ENCODE data around the gene CST4. TPM values are rescaled to one million over a fixed set of nuclear protein-coding genes. Genes with fewer than 3 reads are reported as not detected.
"Not testable (repeated sequence)": the region's sequence is repeated elsewhere in the genome, so short reads cannot be mapped to it uniquely, and the experiment has no call there.

The CST4 gene
- total RNA-seq, 1 experiment from 2014 or later, result not detected

- CTCF ChIA-PET, result no interaction called here
- Mint-ChIP-seq H3K4me1 (ENCODE audit: low read depth, unreplicated experiment) (no peaks in the 10 kb centered on the region), H3K9me3 (ENCODE audit: low read depth, unreplicated experiment) (no peaks in the 10 kb centered on the region), H3K27me3 (ENCODE audit: unreplicated experiment) (no peaks in the 10 kb centered on the region), H3K36me3 (ENCODE audit: insufficient read depth, unreplicated experiment) (peaks cover 8% of the 10 kb centered on the region), H3K27ac (ENCODE audit: unreplicated experiment) (no peak overlapping the region), H3K4me3 (ENCODE audit: low read depth, unreplicated experiment) (no peak overlapping the region)
- no peak for TF ChIP-seq CTCF (IDR thresholded peaks at IDR 0.05; ENCODE audit: unreplicated experiment)
- BruUV-seq (replicated peaks), result no TSS peak
- intact Hi-C loops (cut with micrococcal nuclease; ENCODE audit: unreplicated experiment), result no loop called here
- no peak for DNase-seq
Observed at GRCh38 chr20:23638309-23638708, 50.5 kb downstream of the CST4 start.

- CTCF ChIA-PET, result no interaction called here
- intact Hi-C loops (cut with micrococcal nuclease; ENCODE audit: unreplicated experiment), result no loop called here
- Mint-ChIP-seq H3K27ac (ENCODE audit: unreplicated experiment) (no peak within 1 kb of the TSS), H3K4me3 (ENCODE audit: low read depth, unreplicated experiment) (peak within 1 kb of the TSS; percentile 73), H3K27me3 (ENCODE audit: unreplicated experiment) (no peaks in the 10 kb centered on the region), H3K36me3 (ENCODE audit: insufficient read depth, unreplicated experiment) (peaks cover 8% of the 10 kb centered on the region), H3K4me1 (ENCODE audit: low read depth, unreplicated experiment) (no peaks in the 10 kb centered on the region), H3K9me3 (ENCODE audit: low read depth, unreplicated experiment) (no peaks in the 10 kb centered on the region)
- DNase-seq, result peak; percentile 68
- BruUV-seq (replicated peaks), result no TSS peak
- no peak for TF ChIP-seq CTCF (IDR thresholded peaks at IDR 0.05; ENCODE audit: unreplicated experiment)
Observed at GRCh38 chr20:23637282-23638221, 51.3 kb downstream of the CST4 start, which contains the start of gene CST3. Gene CST3 (minus strand): TSS chr20:23637955. CDS start chr20:23637862, 93 bp downstream.

- H3K9me3 Mint-ChIP-seq (ENCODE audit: low read depth, unreplicated experiment), result no peaks in the 10 kb centered on the region
- H3K36me3 Mint-ChIP-seq (ENCODE audit: insufficient read depth, unreplicated experiment), result peaks cover 8% of the 10 kb centered on the region
- DNase-seq, result no peak
- intact Hi-C loops (cut with micrococcal nuclease; ENCODE audit: unreplicated experiment), result no loop called here
- peak overlapping the region; percentile 73 for H3K4me3 Mint-ChIP-seq (ENCODE audit: low read depth, unreplicated experiment)
- BruUV-seq (replicated peaks), result no TSS peak
- TF ChIP-seq CTCF (IDR thresholded peaks at IDR 0.05; ENCODE audit: unreplicated experiment), result no peak
- CTCF ChIA-PET, result no interaction called here
- H3K4me1 Mint-ChIP-seq (ENCODE audit: low read depth, unreplicated experiment), result no peaks in the 10 kb centered on the region
- no peak overlapping the region for H3K27ac Mint-ChIP-seq (ENCODE audit: unreplicated experiment)
- H3K27me3 Mint-ChIP-seq (ENCODE audit: unreplicated experiment), result no peaks in the 10 kb centered on the region
Observed at GRCh38 chr20:23636908-23637281, 51.9 kb downstream of the CST4 start.

- no peak overlapping the region for H3K27ac Mint-ChIP-seq (ENCODE audit: unreplicated experiment)
- peaks cover 8% of the 10 kb centered on the region for H3K36me3 Mint-ChIP-seq (ENCODE audit: insufficient read depth, unreplicated experiment)
- H3K27me3 Mint-ChIP-seq (ENCODE audit: unreplicated experiment), result no peaks in the 10 kb centered on the region
- no peak for TF ChIP-seq CTCF (IDR thresholded peaks at IDR 0.05; ENCODE audit: unreplicated experiment)
- no peaks in the 10 kb centered on the region for H3K4me1 Mint-ChIP-seq (ENCODE audit: low read depth, unreplicated experiment)
- TSS peak; percentile 79 for BruUV-seq (replicated peaks)
- intact Hi-C loops (cut with micrococcal nuclease; ENCODE audit: unreplicated experiment), result no loop called here
- CTCF ChIA-PET, result no interaction called here
- DNase-seq, result no peak
- peak overlapping the region; percentile 73 for H3K4me3 Mint-ChIP-seq (ENCODE audit: low read depth, unreplicated experiment)
- no peaks in the 10 kb centered on the region for H3K9me3 Mint-ChIP-seq (ENCODE audit: low read depth, unreplicated experiment)
Observed at GRCh38 chr20:23636182-23636907, 52.5 kb downstream of the CST4 start.

GRCh38 chr20:23635768-23636090 lies 53.1 kb downstream of the CST4 start:
- DNase-seq; H3K27me3 Mint-ChIP-seq (ENCODE audit: unreplicated experiment); H3K4me1 Mint-ChIP-seq (ENCODE audit: low read depth, unreplicated experiment); intact Hi-C loops (cut with micrococcal nuclease; ENCODE audit: unreplicated experiment); CTCF ChIA-PET; H3K36me3 Mint-ChIP-seq (ENCODE audit: insufficient read depth, unreplicated experiment); BruUV-seq (replicated peaks); H3K27ac Mint-ChIP-seq (ENCODE audit: unreplicated experiment); H3K9me3 Mint-ChIP-seq (ENCODE audit: low read depth, unreplicated experiment): not testable (repeated sequence)
- H3K4me3 Mint-ChIP-seq (ENCODE audit: low read depth, unreplicated experiment), result peak overlapping the region; percentile 73

All from Calu3 (cell line).